Measurements from ENCODE around the gene PMP22.

Gene PMP22

DNA sequence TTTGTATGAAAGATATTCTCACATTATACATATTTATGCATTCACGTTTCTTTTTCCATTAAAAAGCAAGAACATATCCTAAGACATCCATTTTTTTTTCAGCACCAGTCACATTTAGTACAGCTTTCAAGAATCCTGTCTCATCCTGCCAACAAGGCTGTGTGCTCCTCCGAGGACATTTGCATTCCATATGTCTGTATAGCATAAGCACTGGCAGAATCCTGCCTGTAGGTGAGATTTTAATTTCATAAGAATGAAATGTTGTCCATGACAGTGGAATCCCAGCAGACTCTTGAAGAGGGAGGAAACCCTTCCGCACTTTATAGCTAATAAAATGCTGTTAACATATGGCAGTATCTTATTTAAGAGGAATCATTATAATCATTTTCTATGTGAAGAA is 2.9 kb upstream of the PMP22 start:
- TF ChIP-seq, protein P1, sequence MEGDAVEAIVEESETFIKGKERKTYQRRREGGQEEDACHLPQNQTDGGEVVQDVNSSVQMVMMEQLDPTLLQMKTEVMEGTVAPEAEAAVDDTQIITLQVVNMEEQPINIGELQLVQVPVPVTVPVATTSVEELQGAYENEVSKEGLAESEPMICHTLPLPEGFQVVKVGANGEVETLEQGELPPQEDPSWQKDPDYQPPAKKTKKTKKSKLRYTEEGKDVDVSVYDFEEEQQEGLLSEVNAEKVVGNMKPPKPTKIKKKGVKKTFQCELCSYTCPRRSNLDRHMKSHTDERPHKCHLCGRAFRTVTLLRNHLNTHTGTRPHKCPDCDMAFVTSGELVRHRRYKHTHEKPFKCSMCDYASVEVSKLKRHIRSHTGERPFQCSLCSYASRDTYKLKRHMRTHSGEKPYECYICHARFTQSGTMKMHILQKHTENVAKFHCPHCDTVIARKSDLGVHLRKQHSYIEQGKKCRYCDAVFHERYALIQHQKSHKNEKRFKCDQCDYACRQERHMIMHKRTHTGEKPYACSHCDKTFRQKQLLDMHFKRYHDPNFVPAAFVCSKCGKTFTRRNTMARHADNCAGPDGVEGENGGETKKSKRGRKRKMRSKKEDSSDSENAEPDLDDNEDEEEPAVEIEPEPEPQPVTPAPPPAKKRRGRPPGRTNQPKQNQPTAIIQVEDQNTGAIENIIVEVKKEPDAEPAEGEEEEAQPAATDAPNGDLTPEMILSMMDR (IDR thresholded peaks at IDR 0.05) = no peak

DNA sequence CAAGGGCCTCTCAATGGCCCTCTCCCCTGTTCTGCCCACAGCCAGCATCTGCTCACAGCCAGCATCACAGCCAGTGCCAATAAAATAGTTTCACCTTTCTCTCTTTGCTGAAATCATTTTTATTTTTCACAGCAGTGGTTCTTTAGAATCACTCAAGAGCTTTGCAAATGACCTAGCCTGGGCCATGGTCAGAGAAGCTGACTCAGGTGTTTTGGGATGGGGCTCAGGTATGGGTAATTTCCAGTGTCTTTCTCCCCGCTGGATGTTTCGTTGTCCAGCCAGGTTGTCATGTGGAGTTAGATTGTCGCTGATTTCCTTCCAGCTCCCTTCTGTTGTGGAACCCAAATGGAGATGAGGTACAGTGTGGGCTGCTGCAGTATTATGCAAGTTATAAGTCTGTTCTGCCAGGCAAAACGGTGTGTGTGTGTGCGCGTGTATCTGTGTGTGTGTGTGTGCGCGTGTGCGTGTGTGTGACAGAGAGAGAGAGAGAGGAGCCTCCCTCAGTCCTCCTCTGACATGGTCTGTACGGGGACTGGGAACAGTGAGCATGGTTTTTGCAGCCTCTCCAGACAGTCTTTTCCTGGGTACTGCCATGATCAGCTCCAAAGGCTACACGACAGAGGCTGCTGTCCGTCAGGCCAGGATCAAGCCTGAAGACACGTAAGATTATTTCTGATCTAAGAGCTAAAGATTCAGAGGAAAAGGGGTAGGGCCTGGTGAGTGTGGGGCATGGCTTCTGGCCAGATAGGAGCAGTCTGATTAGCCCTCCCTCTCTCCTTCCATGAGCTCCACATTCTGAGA is 1.4 kb upstream of the PMP22 start:
- TF ChIP-seq, protein P1 (IDR thresholded peaks at IDR 0.05) = no peak

DNA sequence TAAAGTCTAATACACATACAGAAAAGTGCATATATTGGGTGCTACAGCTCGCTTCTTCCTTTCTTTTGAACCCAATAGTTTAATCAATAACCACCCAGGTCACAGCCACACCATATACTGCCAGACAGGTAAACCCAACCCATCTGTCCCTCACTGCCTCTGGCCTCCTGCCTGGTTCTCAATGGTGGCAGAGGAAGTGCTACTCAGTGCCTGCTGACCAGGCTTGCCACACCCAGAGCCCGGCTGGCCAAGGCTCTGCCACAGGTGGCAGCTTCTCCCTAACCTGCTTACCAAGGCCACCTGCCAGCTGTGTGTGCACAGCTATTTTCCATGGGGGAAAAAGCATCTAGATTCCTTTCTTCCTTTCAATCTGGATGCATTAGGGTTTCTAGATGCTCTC is 584 bp downstream of the PMP22 start:
- TF ChIP-seq, protein P1 (IDR thresholded peaks at IDR 0.05) = no peak

DNA sequence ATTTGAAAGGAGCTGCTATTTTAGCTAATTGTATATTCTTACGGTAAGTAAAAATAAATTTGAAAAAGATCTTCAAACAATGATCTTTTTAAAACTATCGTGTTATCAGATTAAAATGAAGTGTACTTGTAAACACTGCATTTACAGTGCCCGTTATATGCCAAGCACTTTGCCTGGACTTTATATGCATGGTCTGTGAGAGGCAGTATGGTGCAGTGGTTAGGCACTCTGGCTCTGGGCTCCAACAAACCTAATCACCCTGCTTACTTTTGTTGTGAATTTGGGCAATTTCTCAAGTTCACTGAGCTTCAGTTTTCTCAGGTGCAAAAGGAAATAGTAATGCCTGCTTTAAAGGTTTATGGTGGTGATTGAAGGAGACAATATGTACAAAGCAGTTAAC is 1.4 kb downstream of the PMP22 start:
- TF ChIP-seq, protein P1 (IDR thresholded peaks at IDR 0.05) = no peak

DNA sequence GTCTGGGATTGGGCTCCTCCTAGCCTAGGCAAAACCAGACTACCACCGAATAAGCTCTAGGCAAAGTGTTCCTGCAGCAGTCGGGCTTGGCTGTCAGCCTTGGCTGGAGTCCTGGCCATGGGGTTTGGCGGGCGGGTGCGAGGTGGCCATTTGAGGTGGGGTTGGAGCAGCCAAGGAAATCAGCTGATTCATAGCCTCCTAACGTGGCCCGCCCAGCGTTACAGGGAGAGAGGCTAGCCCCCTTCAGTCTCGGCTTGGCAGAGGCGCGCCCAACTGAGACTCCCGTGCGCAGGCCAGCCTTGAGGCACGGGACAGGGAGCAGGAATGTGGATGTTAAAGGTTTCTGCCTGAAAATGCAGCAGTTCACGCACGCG is 1.9 kb downstream of the PMP22 start:
- TF ChIP-seq, protein P1 (IDR thresholded peaks at IDR 0.05) = no peak

DNA sequence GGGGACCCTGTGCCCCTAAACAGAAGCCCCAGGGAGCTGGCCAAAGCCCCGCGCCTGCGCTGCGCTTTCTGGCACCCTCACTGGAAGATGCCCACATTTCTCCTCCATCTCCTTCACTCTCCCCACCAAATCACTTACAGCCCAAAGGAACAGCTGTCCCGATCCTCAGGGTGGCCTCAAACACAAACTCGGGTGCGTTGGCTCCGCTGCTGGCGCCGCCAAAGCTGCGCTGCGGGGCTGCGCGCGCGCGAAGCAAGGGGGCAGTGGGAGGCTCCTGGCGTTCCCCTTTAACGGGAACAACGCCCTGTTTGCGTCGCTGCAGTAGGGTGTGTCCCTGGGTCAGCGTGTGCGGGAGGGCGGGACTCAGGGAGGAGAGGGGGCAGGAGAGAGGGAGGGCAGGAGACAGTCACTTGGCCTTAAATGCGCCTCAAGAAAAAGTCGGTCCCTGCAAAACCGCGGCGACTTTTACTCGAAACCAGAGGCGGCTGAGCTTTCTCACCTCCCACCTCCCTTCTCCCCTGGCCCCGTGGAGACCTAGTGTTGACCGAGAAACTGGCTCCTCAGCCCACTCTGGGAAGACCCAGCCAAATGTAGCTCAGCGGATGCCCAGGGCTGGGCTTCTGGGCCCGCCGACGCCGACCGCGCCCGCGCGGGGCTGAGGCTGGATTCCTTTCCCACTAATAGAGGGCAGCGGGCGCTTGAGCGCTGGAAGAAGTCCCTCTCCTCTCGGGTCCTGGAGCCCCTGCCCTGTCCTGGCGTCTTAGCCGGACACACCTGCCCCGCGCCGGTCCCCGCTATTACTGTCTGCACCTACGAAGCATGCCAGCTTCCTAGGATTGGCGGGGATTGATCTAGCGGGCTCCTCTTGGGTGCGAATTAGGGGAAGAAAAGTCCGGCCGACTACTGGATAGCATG is 2.6 kb downstream of the PMP22 start:
- TF ChIP-seq, protein P1 (IDR thresholded peaks at IDR 0.05) = no peak

DNA sequence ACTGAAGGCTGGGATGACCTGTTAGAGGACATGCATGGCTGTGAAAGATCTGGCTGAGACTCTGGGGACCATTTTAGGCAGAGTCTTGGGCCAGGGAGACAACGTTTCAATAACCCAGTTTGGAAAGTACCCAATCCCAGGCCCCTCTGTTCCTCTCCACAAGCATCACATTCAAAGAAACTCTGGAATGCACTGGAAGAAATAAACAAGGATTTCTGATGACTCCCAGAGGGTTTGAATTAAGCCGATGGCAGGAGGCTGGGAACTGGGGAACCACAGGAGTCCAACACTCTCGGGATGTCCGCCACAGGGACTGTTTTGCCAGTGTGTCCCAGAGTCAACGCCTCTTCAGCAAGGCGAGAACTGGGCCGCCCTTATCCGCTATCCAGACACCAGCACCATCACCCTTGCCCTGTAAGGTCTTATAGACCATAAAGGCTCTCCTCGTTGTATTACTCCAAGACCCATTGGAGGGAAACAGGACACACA is 3.3 kb downstream of the PMP22 start:
- TF ChIP-seq, protein P1 (IDR thresholded peaks at IDR 0.05) = no peak
